Mammary epithelial cell (primary cell): ENCODE measurements around the gene ZAR1L.

ENCODE experiments used
- EZH2 ChIP-seq: IDR thresholded peaks from 2 replicates; pipeline ENCODE4 v1.6.1; 2012; ENCODE audit warnings: low read length, inconsistent platforms, borderline replicate concordance
- TF ChIP-seq, protein P1 (sequence below), 2 donors: IDR thresholded peaks in 1 of 2; conservative IDR thresholded peaks in 1 of 2; 2 replicates each; pipeline ENCODE4 v1.5.1; 2011 to 2012; ENCODE audit warnings: inconsistent platforms in 2 of 2, low read length in 2 of 2, mild to moderate bottlenecking in 2 of 2, control low read depth in 1 of 2, low read depth in 1 of 2; ENCODE audit not compliant: insufficient read depth in 1 of 2; ENCODE audit errors: extremely low read depth in 1 of 2

DNA sequence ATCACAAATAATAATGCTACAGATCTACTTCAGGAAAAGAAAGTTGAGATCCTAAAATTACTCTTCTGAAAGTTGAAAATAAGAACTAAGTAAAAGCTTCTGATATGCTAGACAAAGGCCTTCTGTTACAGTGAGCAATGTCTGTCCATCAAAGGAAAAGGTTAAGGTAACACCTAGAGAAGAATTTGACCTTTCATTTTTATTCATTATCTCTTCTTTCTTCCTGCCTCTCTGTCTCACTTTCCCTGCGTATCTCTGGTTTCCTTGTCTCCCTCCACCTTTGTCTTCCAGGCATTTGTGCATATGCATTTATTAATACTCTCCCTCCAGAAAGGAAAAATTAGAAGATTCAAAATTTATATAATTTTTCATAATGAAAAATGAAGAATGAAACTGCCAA lies 49.0 kb downstream of the ZAR1L start:
- TF ChIP-seq, protein P1, sequence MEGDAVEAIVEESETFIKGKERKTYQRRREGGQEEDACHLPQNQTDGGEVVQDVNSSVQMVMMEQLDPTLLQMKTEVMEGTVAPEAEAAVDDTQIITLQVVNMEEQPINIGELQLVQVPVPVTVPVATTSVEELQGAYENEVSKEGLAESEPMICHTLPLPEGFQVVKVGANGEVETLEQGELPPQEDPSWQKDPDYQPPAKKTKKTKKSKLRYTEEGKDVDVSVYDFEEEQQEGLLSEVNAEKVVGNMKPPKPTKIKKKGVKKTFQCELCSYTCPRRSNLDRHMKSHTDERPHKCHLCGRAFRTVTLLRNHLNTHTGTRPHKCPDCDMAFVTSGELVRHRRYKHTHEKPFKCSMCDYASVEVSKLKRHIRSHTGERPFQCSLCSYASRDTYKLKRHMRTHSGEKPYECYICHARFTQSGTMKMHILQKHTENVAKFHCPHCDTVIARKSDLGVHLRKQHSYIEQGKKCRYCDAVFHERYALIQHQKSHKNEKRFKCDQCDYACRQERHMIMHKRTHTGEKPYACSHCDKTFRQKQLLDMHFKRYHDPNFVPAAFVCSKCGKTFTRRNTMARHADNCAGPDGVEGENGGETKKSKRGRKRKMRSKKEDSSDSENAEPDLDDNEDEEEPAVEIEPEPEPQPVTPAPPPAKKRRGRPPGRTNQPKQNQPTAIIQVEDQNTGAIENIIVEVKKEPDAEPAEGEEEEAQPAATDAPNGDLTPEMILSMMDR (conservative IDR thresholded peaks at IDR 0.05 in 1 of 2, IDR thresholded peaks at IDR 0.05 in 1 of 2; ENCODE audit: extremely low read depth in 1 of 2, insufficient read depth in 1 of 2, low read depth in 1 of 2, low read length in 2 of 2), result no peak
- TF ChIP-seq EZH2, result no peak
